Osteoblast (primary cell): ENCODE results near the gene AXIN1. TPM values are rescaled to one million over a fixed set of nuclear protein-coding genes. Genes with fewer than 3 reads are reported as not detected.
A peak's percentile ranks its signal among the peaks of the same experiment; 100 is the strongest.

Source experiments
- DNase-seq: peaks from one replicate; pipeline ENCODE4 v3.0.0; 2011; ENCODE audit warnings: low spot score, mixed read lengths; ENCODE audit not compliant: insufficient read length; ENCODE audit errors: missing footprints
- H2AFZ ChIP-seq: 2 replicates; pipeline ENCODE4 v1.6.0; 2011; ENCODE audit warnings: mild to moderate bottlenecking, low read length
- H3K27ac ChIP-seq: 2 replicates; pipeline ENCODE4 v1.5.1; 2011; ENCODE audit warnings: mild to moderate bottlenecking, low read depth, low read length, moderate library complexity
- H3K27me3 ChIP-seq: 2 replicates; pipeline ENCODE4 v1.6.0; 2012; ENCODE audit warnings: mild to moderate bottlenecking, control low read depth, inconsistent platforms, low read length, moderate library complexity; ENCODE audit not compliant: insufficient read depth
- H3K36me3 ChIP-seq: 2 replicates; pipeline ENCODE4 v1.5.1; 2011; ENCODE audit warnings: mild to moderate bottlenecking, low read length, control low read depth, moderate library complexity; ENCODE audit not compliant: insufficient read depth
- H3K4me1 ChIP-seq: 2 replicates; pipeline ENCODE4 v1.5.1; 2011; ENCODE audit warnings: mild to moderate bottlenecking, low read length, control low read depth, moderate library complexity; ENCODE audit not compliant: insufficient read depth
- H3K4me2 ChIP-seq: 2 replicates; pipeline ENCODE4 v1.6.0; 2011; ENCODE audit warnings: mild to moderate bottlenecking, low read length; ENCODE audit not compliant: insufficient read depth
- H3K4me3 ChIP-seq: fragments of 200-600 bp; sonication (generic); 3 replicates; pipeline ENCODE4 v1.5.1; 2012; ENCODE audit warnings: mild to moderate bottlenecking, low read length, inconsistent platforms; ENCODE audit not compliant: insufficient read depth
- H3K79me2 ChIP-seq: 2 replicates; pipeline ENCODE4 v1.6.0; 2012; ENCODE audit warnings: mild to moderate bottlenecking, low read length, control low read depth, inconsistent platforms; ENCODE audit not compliant: insufficient read depth
- H3K9me3 ChIP-seq: 2 replicates; pipeline ENCODE4 v1.5.1; 2011; ENCODE audit warnings: low read depth, low read length, control low read depth
- H4K20me1 ChIP-seq: 2 replicates; pipeline ENCODE4 v1.6.0; 2012; ENCODE audit warnings: mild to moderate bottlenecking, low read length, control low read depth; ENCODE audit not compliant: insufficient read depth
- total RNA-seq: library from RNA; depleted of rRNA; stranded (reverse); fragments of >200 nt; gene quantifications from 2 replicates; pipeline ENCODE4 v1.2.3, GENCODE V29; 2012
- TF ChIP-seq, protein P1 (sequence below): IDR thresholded peaks from 2 replicates; pipeline ENCODE4 v1.5.1; 2011; ENCODE audit warnings: mild to moderate bottlenecking, low read depth, low read length, moderate library complexity; ENCODE audit errors: extremely low read depth

The AXIN1 gene
- total RNA-seq, 1 donor, result 21.7 TPM

DNA sequence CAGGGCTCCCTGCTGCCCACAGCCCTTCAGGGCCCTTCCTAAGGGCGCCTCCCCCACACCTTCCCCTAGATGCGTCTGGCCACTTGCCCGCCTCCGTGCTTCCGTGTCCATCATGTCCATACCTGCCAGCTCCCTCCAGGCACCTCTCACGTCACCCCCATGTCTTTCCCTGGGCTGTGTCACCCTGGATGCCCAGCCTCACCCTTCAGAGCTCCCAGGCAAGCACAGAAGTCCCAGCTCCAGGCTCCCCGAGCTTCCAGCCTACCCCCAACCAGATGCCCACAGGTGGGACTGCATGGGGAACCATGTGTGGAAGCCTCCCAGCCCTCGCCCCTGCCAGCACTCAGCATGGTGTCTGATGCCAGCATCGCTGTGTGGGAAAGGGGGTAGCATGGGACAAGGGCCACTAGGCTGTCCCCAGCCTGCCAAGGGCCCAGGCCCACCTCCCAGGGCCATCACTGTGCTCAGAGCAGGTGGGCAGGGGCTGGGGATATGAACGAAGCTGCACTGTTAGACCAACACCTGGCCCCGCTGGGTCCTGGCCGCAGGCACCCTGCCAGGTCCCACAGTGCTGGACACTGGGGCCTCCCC lies 1.9 kb upstream of the AXIN1 start:
- peaks cover 21% of the 10 kb centered on the region for H3K79me2 ChIP-seq
- no peaks in the 10 kb centered on the region for H3K9me3 ChIP-seq
- no peak overlapping the region for H2AFZ ChIP-seq
- H3K4me3 ChIP-seq, result no peak overlapping the region
- peaks cover 3% of the 10 kb centered on the region for H3K36me3 ChIP-seq
- DNase-seq, result peak; percentile 52
- no peak overlapping the region for H3K27ac ChIP-seq
- H3K4me1 ChIP-seq, result no peaks in the 10 kb centered on the region
- TF ChIP-seq, protein P1, sequence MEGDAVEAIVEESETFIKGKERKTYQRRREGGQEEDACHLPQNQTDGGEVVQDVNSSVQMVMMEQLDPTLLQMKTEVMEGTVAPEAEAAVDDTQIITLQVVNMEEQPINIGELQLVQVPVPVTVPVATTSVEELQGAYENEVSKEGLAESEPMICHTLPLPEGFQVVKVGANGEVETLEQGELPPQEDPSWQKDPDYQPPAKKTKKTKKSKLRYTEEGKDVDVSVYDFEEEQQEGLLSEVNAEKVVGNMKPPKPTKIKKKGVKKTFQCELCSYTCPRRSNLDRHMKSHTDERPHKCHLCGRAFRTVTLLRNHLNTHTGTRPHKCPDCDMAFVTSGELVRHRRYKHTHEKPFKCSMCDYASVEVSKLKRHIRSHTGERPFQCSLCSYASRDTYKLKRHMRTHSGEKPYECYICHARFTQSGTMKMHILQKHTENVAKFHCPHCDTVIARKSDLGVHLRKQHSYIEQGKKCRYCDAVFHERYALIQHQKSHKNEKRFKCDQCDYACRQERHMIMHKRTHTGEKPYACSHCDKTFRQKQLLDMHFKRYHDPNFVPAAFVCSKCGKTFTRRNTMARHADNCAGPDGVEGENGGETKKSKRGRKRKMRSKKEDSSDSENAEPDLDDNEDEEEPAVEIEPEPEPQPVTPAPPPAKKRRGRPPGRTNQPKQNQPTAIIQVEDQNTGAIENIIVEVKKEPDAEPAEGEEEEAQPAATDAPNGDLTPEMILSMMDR, result no peak
- no peak overlapping the region for H3K4me2 ChIP-seq
- no peaks in the 10 kb centered on the region for H3K27me3 ChIP-seq
- peaks cover 8% of the 10 kb centered on the region for H4K20me1 ChIP-seq

DNA sequence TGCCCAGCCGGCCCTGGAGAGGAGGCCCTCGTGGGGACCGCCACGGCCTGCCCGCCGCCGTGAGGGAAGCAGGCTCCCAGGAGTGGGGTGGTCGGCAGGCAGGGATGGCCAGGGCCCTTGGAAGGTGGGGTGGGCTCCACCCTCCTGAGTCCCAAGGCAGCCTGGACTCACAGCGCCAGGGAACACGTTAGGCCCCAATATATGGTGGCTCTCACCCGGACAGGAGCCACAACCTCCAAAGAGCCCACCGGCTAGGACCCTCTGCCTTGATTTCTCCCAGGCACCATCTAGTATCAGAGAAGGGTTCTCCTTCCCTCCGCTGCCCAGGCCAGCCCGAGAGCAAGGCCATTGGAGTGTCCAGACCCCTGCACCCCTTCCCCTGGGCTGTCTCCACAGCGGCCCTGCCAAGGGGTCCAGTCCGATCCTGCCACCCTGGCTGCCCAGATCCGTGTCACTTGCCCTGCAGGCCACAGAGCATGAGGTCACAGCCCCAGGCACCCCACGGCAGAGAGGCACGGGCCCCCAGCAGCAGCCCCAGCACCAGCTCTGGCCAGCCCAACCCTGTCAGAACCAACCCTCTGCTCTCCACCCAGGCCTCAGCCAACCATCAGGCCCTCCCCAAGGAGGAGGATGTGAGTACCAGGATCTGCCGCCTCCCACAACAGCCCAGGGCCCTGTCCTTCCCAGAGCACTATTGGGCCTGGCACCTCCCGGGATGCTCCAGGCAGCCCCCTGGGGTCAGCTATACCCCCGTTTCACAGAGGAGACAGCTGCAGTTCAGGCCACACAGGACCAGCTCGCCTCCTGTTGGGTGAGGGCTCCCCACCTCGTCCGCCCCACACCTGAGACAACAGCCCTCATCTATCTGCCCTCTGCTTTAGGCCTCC lies 1.1 kb upstream of the AXIN1 start:
- Histone ChIP-seq H3K79me2 (peaks cover 27% of the 10 kb centered on the region), H2AFZ (peak overlapping the region; percentile 56), H3K4me1 (no peaks in the 10 kb centered on the region), H4K20me1 (peaks cover 12% of the 10 kb centered on the region), H3K36me3 (peaks cover 3% of the 10 kb centered on the region), H3K27ac (no peak overlapping the region), H3K27me3 (no peaks in the 10 kb centered on the region), H3K4me3 (peak overlapping the region; percentile 59), H3K9me3 (no peaks in the 10 kb centered on the region), H3K4me2 (peak overlapping the region; percentile 63)
- DNase-seq, result peak; percentile 90
- TF ChIP-seq, protein P1, result no peak

DNA sequence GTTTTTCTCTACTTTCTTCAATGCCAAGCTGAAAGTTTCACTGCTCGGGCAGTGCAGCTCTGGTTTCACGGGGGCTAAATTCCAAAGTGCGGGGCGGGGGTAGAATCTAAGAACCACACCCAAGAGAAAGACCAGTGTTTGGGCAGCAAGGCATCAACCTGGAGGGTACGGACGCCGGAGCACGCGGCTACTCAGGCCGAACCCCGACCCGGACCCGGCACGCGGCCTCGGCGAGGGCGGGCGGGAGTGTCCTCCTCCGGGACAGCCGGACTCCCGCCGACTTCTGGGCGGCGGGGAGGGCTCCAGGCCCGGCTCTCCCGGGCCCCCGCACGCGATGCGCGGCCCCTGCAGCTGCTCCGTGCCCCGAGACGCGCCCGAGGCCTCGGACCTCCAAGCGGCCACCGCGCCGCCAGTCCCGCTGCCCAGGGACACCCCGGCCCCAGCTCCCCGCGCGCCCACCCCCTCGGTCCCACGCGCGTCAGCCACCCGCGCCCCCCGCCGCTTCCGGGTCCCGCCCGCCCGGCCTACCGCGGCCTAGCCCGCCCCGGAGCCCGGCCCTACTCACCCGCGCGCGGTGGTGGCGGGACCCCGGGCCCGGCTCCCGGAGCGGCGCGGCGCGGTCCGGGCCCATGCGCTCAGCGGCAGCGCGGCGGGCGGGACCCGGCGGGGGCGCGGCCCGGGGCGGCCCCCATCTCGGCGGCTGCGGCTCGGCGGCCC lies 561 bp downstream of the AXIN1 start:
- Histone ChIP-seq H3K4me2 (peak overlapping the region; percentile 86), H3K36me3 (peaks cover 3% of the 10 kb centered on the region), H3K4me3 (peak overlapping the region; percentile 81), H3K27ac (no peak overlapping the region), H2AFZ (peak overlapping the region; percentile 72), H3K4me1 (no peaks in the 10 kb centered on the region), H3K9me3 (no peaks in the 10 kb centered on the region), H3K27me3 (no peaks in the 10 kb centered on the region), H3K79me2 (peaks cover 44% of the 10 kb centered on the region), H4K20me1 (peaks cover 27% of the 10 kb centered on the region)
- TF ChIP-seq, protein P1, result no peak
- peak; percentile 96 for DNase-seq
